ENCODE data around the gene CCNB3. TPM values are rescaled to one million over a fixed set of nuclear protein-coding genes. Genes with fewer than 3 reads are reported as not detected.

CCNB3 gene
- total and polyA plus RNA-seq, 9 of the 15 experiments (the other 6 are each of a cell fraction or from before 2014, with no cell fraction given), result 0.05 to 0.25 (median 0.08) TPM; not detected in 3

DNA sequence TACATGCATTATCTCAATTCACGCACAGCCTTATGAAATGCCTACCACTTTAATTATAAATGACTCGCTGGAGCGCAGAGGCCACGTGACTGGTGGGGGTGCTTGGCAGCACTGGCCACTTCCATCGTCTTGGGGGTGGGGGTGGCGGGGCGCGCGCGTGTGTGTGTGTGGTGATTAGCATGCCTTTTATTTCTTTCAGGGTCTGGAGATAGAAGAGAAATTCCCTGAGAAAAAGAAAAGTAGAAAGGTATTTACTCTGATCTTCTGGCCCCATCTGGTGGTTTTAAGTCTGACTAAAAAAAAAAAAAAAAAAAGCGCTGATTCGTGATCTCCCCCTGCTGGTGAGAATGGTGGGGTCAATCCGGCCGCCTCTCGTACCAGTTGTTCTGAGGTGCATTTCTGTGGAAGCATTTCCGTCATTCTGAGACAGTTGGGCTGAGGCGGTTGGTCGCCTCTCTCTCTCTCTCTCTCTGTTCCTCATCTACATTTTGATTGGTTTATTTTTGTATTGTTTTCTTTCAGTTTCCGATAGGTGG lies at the start of gene CCNB3 (continued):
- TF ChIP-seq MGA (IDR thresholded peaks at IDR 0.05) (peak; percentile 44), ZNF740 (CRISPR knock-in tag; IDR thresholded peaks at IDR 0.05) (peak; percentile 61; the same call in 1 of the 2 replicates), ZNF740 (tag; IDR thresholded peaks at IDR 0.05) (peak in 1 of 2 experiments; percentile 72; a peak in 2 of 4 replicates), CBFA2T2 (conservative IDR thresholded peaks at IDR 0.05) (peak; percentile 33; the same call in 1 of the 2 replicates), CXXC5 (CRISPR knock-in tag; IDR thresholded peaks at IDR 0.05) (0 out of 2 replicates have a peak, but pooled peaks have one; percentile 22), L3MBTL2 (IDR thresholded peaks at IDR 0.05) (peak; percentile 54), TOE1 (IDR thresholded peaks at IDR 0.05; ENCODE audit: borderline replicate concordance) (peak; percentile 60; the same call in 1 of the 2 replicates), TOE1 (CRISPR knock-in tag; IDR thresholded peaks at IDR 0.05; ENCODE audit: borderline replicate concordance, low read depth) (no peak), ZC3H11A (IDR thresholded peaks at IDR 0.05; ENCODE audit: low read depth, low read length) (no peak)
- TF ChIP-seq, protein P1, sequence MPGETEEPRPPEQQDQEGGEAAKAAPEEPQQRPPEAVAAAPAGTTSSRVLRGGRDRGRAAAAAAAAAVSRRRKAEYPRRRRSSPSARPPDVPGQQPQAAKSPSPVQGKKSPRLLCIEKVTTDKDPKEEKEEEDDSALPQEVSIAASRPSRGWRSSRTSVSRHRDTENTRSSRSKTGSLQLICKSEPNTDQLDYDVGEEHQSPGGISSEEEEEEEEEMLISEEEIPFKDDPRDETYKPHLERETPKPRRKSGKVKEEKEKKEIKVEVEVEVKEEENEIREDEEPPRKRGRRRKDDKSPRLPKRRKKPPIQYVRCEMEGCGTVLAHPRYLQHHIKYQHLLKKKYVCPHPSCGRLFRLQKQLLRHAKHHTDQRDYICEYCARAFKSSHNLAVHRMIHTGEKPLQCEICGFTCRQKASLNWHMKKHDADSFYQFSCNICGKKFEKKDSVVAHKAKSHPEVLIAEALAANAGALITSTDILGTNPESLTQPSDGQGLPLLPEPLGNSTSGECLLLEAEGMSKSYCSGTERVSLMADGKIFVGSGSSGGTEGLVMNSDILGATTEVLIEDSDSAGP (CRISPR knock-in tag; IDR thresholded peaks at IDR 0.05), result 0 out of 2 replicates have a peak, but pooled peaks have one; percentile 41
- TF ChIP-seq, protein P2, sequence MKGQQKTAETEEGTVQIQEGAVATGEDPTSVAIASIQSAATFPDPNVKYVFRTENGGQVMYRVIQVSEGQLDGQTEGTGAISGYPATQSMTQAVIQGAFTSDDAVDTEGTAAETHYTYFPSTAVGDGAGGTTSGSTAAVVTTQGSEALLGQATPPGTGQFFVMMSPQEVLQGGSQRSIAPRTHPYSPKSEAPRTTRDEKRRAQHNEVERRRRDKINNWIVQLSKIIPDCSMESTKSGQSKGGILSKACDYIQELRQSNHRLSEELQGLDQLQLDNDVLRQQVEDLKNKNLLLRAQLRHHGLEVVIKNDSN (CRISPR knock-in tag; IDR thresholded peaks at IDR 0.05), result peak; percentile 79

All from K562 (cell line).